A549 treated with AZD9567 at 1 μM for 4 hours (cell line): ENCODE measurements around the gene SLC35C1. TPM values are rescaled to one million over a fixed set of nuclear protein-coding genes. Genes with fewer than 3 reads are reported as not detected.

ENCODE experiments used
- total RNA-seq: library from RNA; stranded (reverse); fragments of 200-300 nt; extraction: Qiagen RNA extraction; gene quantifications from 5 replicates; pipeline ENCODE4 v1.2.3, GENCODE V29; 2022; ENCODE audit not compliant: insufficient read depth

SLC35C1 gene
- 22.6 to 32.7 TPM (median 30.4 TPM) in 5 replicates for total RNA-seq

GRCh38 chr11:45804761-45805304, at the start of gene SLC35C1:
Gene SLC35C1, plus strand, starts transcription at chr11:45805149. Its CDS starts 653 bp downstream, at chr11:45805802.

GRCh38 chr11:45846974-45847910, 42.3 kb downstream of the SLC35C1 start, which contains the start of gene CRY2:
Gene CRY2, plus strand, starts transcription at chr11:45847475. Its CDS starts 16 bp downstream, at chr11:45847491.

Other genes starting within 250 kb of the SLC35C1 start
- 1.1 TPM in 4 of 5 replicates, not detected in the other for gene CHST1, start 139.5 kb upstream of the SLC35C1 start, total RNA-seq
- 4.1 to 5.0 TPM (median 4.6 TPM) in 5 replicates for gene CRY2, start 42.3 kb downstream of the SLC35C1 start, total RNA-seq
- 2.5 to 7.3 TPM (median 6.4 TPM) in 5 replicates for gene MAPK8IP1, start 80.5 kb downstream of the SLC35C1 start, total RNA-seq
- 0.41 to 0.60 TPM (median 0.42 TPM) in 3 of 5 replicates, not detected in the others for gene FREY1, start 102.1 kb downstream of the SLC35C1 start, total RNA-seq
- gene PEX16, start 112.7 kb downstream of the SLC35C1 start, total RNA-seq = 14.5 to 22.9 TPM (median 20.5 TPM) in 5 replicates
- 3.2 to 4.2 TPM (median 3.5 TPM) in 5 replicates for gene LARGE2, start 117.5 kb downstream of the SLC35C1 start, total RNA-seq